Gastroesophageal sphincter (tissue), 3 donors: ENCODE measurements around the gene ACAA1.

Source experiments
- CTCF ChIP-seq, 4 experiments: fragments of 200-600 bp in 2 of 4; fragments of 450-650 bp in 2 of 4; sonication (generic) in 1 of 4; IDR thresholded peaks; one replicate each; pipeline ENCODE4 v1.5.1; 2017 to 2019; ENCODE audit warnings: antibody characterized with exemption in 4 of 4, mild to moderate bottlenecking in 2 of 4, moderate library complexity in 2 of 4
- EP300 ChIP-seq: sonication (generic); formaldehyde crosslinking; IDR thresholded peaks from one replicate; pipeline ENCODE4 v1.6.1; 2017; ENCODE audit warnings: antibody characterized with exemption, mild to moderate bottlenecking
- POLR2A ChIP-seq, 2 donors: fragments of 450-650 bp; IDR thresholded peaks; one replicate each; pipeline ENCODE4 v1.6.1; 2017; ENCODE audit warnings: antibody characterized with exemption in 2 of 2, mild to moderate bottlenecking in 2 of 2, moderate library complexity in 1 of 2
- POLR2AphosphoS5 ChIP-seq: sonication (generic); formaldehyde crosslinking; IDR thresholded peaks from one replicate; pipeline ENCODE4 v1.6.1; 2017; ENCODE audit warnings: antibody characterized with exemption

- no peak for TF ChIP-seq CTCF (IDR thresholded peaks at IDR 0.05)
- no peak for TF ChIP-seq POLR2AphosphoS5
- no peak for TF ChIP-seq POLR2A (IDR thresholded peaks at IDR 0.05)
- TF ChIP-seq EP300, result no peak
These were observed 38.6 kb downstream of the ACAA1 start for GRCh38 chr3:38098376-38098723.
